ENCODE results near the gene AQP9. TPM values are rescaled to one million over a fixed set of nuclear protein-coding genes. Genes with fewer than 3 reads are reported as not detected.

The AQP9 gene
- total RNA-seq, 1 donor from 2014 or later, result not detected

DNA sequence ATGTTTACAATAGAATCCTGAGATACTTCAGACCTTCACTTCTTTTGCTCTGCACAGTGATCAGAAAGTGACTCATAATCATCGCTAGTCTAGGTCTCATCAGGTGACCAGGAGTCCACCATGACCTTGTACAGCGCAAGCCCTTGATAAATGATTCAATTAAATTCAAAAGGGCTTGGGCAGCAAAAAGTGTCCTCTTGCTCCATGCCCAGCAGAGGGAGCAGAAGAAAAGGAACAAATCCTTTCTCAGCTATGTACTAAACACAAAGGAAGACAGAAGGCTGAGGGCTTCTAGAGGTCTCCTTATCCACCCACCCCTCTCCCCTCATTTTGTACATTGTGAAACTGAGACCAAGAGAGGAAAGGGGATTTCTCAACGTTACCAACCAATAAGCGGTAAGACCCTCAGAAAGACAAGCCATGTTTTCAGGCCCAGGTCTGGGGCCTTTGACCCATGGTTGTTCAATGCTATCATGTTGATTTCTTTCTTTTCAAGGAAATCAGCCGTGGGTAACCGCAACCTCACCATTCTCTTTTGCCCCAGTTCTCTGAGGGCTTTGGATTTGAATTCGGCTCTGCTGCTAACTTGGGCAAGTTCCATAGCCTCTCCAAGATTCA lies 74.8 kb downstream of the AQP9 start:
- peaks cover 3% of the 10 kb centered on the region for H3K4me1 Mint-ChIP-seq
- Histone ChIP-seq H3K36me3 (no peaks in the 10 kb centered on the region), H3K4me2 (no peak overlapping the region), H3K9me3 (ENCODE audit: low read depth) (no peaks in the 10 kb centered on the region), H3K4me3 (no peak overlapping the region), H4K20me1 (ENCODE audit: low read depth) (no peaks in the 10 kb centered on the region), H3F3A (ENCODE audit: low read depth) (no peaks in the 10 kb centered on the region), H3K27me3 (no peaks in the 10 kb centered on the region), H3K27ac (no peak overlapping the region), H3K4me1 (peaks cover 7% of the 10 kb centered on the region), H2AFZ (replicated peaks) (peak overlapping the region; percentile 90), H3K9ac (no peak overlapping the region), H3K79me2 (ENCODE audit: low read depth) (no peaks in the 10 kb centered on the region)
- TF ChIP-seq, protein P1, sequence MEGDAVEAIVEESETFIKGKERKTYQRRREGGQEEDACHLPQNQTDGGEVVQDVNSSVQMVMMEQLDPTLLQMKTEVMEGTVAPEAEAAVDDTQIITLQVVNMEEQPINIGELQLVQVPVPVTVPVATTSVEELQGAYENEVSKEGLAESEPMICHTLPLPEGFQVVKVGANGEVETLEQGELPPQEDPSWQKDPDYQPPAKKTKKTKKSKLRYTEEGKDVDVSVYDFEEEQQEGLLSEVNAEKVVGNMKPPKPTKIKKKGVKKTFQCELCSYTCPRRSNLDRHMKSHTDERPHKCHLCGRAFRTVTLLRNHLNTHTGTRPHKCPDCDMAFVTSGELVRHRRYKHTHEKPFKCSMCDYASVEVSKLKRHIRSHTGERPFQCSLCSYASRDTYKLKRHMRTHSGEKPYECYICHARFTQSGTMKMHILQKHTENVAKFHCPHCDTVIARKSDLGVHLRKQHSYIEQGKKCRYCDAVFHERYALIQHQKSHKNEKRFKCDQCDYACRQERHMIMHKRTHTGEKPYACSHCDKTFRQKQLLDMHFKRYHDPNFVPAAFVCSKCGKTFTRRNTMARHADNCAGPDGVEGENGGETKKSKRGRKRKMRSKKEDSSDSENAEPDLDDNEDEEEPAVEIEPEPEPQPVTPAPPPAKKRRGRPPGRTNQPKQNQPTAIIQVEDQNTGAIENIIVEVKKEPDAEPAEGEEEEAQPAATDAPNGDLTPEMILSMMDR (IDR thresholded peaks at IDR 0.05), result peak; percentile 65
- no peak for TF ChIP-seq EZH2phosphoT487 (IDR thresholded peaks at IDR 0.05)
- peak; percentile 62 for DNase-seq (ENCODE audit: low spot score)
- H3K4me3 Mint-ChIP-seq, result no peak overlapping the region
- H3K27me3 Mint-ChIP-seq (ENCODE audit: insufficient read depth, low read depth), result peaks cover under 1% of the 10 kb centered on the region
- H3K9me3 Mint-ChIP-seq, result no peaks in the 10 kb centered on the region
- no peaks in the 10 kb centered on the region for H3K36me3 Mint-ChIP-seq
- H3K27ac Mint-ChIP-seq, result no peak overlapping the region

DNA sequence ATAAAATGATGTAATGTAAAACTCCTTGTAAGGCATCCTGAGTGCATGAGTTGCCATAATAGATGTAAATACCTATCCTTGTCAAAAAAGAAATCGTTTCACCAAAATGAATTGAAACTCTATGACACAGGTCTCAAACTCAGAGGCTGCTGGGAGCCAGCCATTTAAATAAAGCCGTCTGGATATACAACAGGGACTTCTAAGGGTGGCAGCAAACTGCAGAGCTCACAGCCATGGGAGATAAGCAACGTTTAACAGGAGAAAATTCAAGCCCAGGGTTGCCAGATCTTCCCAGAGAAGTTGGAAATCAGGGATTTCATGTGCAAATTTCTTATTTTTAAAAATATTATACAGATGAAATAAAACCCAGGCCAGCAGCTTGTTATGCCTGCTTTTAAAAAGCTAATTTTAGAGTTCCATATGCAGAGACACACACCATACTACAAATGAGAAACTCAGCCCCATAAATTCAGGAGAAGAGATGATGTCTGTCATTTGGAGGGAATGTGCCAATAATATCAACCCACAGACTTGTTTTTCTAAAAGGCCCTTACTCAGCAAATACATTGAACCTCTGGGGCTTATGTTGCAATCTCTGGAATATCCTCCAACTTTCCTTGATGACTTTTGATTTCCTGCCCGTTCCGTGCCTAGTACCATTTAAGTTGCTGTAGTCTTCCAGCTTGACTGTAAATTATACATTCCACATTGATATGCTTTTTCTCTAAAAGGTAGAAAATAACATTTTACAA lies 75.6 kb downstream of the AQP9 start:
- Histone ChIP-seq H3F3A (ENCODE audit: low read depth) (no peaks in the 10 kb centered on the region), H3K36me3 (no peaks in the 10 kb centered on the region), H3K79me2 (ENCODE audit: low read depth) (no peaks in the 10 kb centered on the region), H3K27me3 (no peaks in the 10 kb centered on the region), H4K20me1 (ENCODE audit: low read depth) (no peaks in the 10 kb centered on the region), H3K4me1 (peaks cover 7% of the 10 kb centered on the region), H2AFZ (replicated peaks) (no peak overlapping the region), H3K9me3 (ENCODE audit: low read depth) (no peaks in the 10 kb centered on the region), H3K9ac (no peak overlapping the region), H3K27ac (no peak overlapping the region), H3K4me3 (no peak overlapping the region), H3K4me2 (no peak overlapping the region)
- H3K27me3 Mint-ChIP-seq (ENCODE audit: insufficient read depth, low read depth), result no peaks in the 10 kb centered on the region
- no peak overlapping the region for H3K4me3 Mint-ChIP-seq
- no peak for DNase-seq (ENCODE audit: low spot score)
- no peaks in the 10 kb centered on the region for H3K9me3 Mint-ChIP-seq
- TF ChIP-seq EZH2 (IDR thresholded peaks at IDR 0.05), result no peak
- TF ChIP-seq, protein P1 (IDR thresholded peaks at IDR 0.05), result no peak
- no peak for TF ChIP-seq EZH2phosphoT487 (IDR thresholded peaks at IDR 0.05)
- no peak overlapping the region for H3K27ac Mint-ChIP-seq
- H3K4me1 Mint-ChIP-seq, result peaks cover 3% of the 10 kb centered on the region
- H3K36me3 Mint-ChIP-seq, result no peaks in the 10 kb centered on the region

DNA sequence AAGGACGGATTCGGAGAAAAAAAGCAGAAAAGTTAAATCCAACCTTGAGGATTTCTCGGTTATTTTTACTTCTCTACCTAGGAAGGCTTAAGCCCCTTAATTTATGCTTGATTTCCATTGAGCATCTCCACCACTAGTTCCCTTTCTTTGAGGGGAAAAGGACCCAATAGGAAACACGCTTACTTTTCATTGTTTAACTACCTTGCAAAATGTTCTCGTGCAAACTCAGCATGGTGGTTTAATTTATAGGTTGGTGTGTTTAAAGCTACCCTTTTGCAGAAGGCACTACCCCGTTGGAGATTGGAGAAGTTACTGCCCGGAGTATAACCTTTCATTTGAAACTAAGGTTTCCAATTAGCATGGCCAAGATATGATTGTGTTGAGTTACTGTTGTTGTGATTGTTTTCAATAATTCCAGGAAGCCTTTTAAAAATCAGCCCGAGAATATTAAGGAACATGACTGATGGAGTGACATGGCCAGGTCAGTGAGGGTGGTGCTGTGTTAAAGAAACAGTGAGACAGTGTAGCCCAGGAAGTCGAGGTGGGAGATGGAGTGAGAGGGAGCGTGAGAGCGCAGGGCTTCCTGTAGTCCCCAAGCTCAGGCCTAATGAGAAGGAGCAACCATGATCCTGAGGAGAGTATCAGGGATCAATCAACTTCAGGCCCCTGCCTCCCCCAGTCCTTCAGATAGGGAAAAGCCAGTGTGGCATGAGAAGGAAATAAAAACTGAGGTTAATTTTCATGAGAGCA lies 76.6 kb downstream of the AQP9 start:
- Mint-ChIP-seq H3K27me3 (ENCODE audit: insufficient read depth, low read depth) (no peaks in the 10 kb centered on the region), H3K4me1 (peaks cover 3% of the 10 kb centered on the region), H3K4me3 (no peak overlapping the region), H3K27ac (no peak overlapping the region), H3K36me3 (no peaks in the 10 kb centered on the region), H3K9me3 (peaks cover 5% of the 10 kb centered on the region)
- TF ChIP-seq EZH2 (IDR thresholded peaks at IDR 0.05) (no peak), EZH2phosphoT487 (IDR thresholded peaks at IDR 0.05) (no peak)
- TF ChIP-seq, protein P1 (IDR thresholded peaks at IDR 0.05), result no peak
- DNase-seq (ENCODE audit: low spot score), result no peak
- peak overlapping the region; percentile 79 for H2AFZ ChIP-seq (replicated peaks)
- no peaks in the 10 kb centered on the region for H4K20me1 ChIP-seq (ENCODE audit: low read depth)
- H3K4me1 ChIP-seq, result peaks cover 7% of the 10 kb centered on the region
- no peaks in the 10 kb centered on the region for H3K27me3 ChIP-seq
- no peak overlapping the region for H3K27ac ChIP-seq
- no peaks in the 10 kb centered on the region for H3K79me2 ChIP-seq (ENCODE audit: low read depth)
- no peaks in the 10 kb centered on the region for H3K9me3 ChIP-seq (ENCODE audit: low read depth)
- no peaks in the 10 kb centered on the region for H3F3A ChIP-seq (ENCODE audit: low read depth)
- no peak overlapping the region for H3K4me2 ChIP-seq
- H3K4me3 ChIP-seq, result no peak overlapping the region
- H3K36me3 ChIP-seq, result no peaks in the 10 kb centered on the region
- H3K9ac ChIP-seq, result no peak overlapping the region
